ENCODE results near the gene NRXN3. TPM values are rescaled to one million over a fixed set of nuclear protein-coding genes. Genes with fewer than 3 reads are reported as not detected.

NRXN3 gene
- total and polyA plus RNA-seq, 2 experiments from 2014 or later: 1.0 to 1.8 TPM

DNA sequence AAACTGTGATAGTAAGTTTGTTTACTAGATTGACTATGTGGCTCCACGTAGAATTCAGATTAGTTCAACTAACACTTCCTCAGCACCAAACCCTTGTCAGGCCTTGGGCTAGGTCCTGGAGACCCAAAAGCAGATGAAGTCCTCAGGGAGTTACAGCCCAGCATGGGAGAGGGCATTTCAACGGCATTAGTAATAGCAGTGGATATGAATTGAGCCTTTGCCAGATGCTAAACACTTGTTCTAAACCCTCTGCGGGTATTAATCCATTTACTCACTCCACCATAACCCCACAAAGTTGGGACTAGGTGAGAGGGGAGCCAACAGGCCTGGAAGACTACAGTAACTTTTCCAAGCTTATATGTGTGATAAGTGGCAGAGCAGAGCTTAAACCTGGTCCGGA is 1326.5 kb downstream of the NRXN3 start (continued):
- TF ChIP-seq, protein P1, sequence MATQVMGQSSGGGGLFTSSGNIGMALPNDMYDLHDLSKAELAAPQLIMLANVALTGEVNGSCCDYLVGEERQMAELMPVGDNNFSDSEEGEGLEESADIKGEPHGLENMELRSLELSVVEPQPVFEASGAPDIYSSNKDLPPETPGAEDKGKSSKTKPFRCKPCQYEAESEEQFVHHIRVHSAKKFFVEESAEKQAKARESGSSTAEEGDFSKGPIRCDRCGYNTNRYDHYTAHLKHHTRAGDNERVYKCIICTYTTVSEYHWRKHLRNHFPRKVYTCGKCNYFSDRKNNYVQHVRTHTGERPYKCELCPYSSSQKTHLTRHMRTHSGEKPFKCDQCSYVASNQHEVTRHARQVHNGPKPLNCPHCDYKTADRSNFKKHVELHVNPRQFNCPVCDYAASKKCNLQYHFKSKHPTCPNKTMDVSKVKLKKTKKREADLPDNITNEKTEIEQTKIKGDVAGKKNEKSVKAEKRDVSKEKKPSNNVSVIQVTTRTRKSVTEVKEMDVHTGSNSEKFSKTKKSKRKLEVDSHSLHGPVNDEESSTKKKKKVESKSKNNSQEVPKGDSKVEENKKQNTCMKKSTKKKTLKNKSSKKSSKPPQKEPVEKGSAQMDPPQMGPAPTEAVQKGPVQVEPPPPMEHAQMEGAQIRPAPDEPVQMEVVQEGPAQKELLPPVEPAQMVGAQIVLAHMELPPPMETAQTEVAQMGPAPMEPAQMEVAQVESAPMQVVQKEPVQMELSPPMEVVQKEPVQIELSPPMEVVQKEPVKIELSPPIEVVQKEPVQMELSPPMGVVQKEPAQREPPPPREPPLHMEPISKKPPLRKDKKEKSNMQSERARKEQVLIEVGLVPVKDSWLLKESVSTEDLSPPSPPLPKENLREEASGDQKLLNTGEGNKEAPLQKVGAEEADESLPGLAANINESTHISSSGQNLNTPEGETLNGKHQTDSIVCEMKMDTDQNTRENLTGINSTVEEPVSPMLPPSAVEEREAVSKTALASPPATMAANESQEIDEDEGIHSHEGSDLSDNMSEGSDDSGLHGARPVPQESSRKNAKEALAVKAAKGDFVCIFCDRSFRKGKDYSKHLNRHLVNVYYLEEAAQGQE (IDR thresholded peaks at IDR 0.05; ENCODE audit: unreplicated experiment): no peak

DNA sequence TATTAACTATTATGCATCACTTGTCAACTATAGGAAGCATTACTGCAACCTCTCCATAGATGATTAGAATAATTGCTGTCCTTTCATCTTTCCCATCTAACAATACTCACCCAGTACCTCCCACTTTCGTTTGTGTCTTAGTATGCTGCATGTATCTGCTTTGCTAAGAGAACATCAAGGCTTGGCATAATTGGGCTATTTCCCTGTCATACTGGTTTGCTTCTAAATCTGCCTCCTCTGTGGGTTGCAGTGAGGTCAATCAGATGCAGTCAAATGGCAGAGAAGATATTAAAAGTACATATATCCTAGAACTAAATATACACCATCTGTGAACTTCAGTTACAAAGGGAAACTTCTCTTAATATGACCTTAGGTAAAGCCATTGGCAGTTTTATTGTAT is 1330.3 kb downstream of the NRXN3 start:
- Histone ChIP-seq H3K79me2 (replicated peaks; ENCODE audit: insufficient read depth) (no peaks in the 10 kb centered on the region), H3K4me2 (no peak overlapping the region), H3K36me3 (ENCODE audit: insufficient read depth) (no peaks in the 10 kb centered on the region), H3K4me1 (ENCODE audit: insufficient read depth) (peaks cover 7% of the 10 kb centered on the region; the same call in 1 of the 2 replicates), H3F3A (replicated peaks; ENCODE audit: low read depth) (no peaks in the 10 kb centered on the region), H3K9me2 (ENCODE audit: insufficient read depth) (no peaks in the 10 kb centered on the region), H3K27me3 (ENCODE audit: insufficient read depth) (no peaks in the 10 kb centered on the region), H3K27ac (ENCODE audit: low read depth) (no peak overlapping the region), H4K20me1 (replicated peaks; ENCODE audit: insufficient read depth) (no peaks in the 10 kb centered on the region), H3K4me3 (no peak overlapping the region), H2AFZ (no peak overlapping the region)
- ATAC-seq (no peak), DNase-seq (ENCODE audit: low spot score) (no peak)
- Mint-ChIP-seq H3K27ac (no peak overlapping the region), H3K36me3 (ENCODE audit: low read depth) (no peaks in the 10 kb centered on the region), H3K9me3 (no peaks in the 10 kb centered on the region), H3K4me1 (peaks cover 14% of the 10 kb centered on the region), H3K4me3 (no peak overlapping the region), H3K27me3 (ENCODE audit: insufficient read depth, low read depth, poor library complexity) (no peaks in the 10 kb centered on the region)
- TF ChIP-seq STAT1 (IDR thresholded peaks at IDR 0.05; ENCODE audit: unreplicated experiment) (no peak), ZNF462 (CRISPR knock-in tag; IDR thresholded peaks at IDR 0.05) (no peak), EZH2 (IDR thresholded peaks at IDR 0.05; ENCODE audit: low read depth, unreplicated experiment) (no peak), CREB1 (CRISPR knock-in tag; IDR thresholded peaks at IDR 0.05; ENCODE audit: low read depth) (no peak), ZNF114 (CRISPR knock-in tag; IDR thresholded peaks at IDR 0.05) (no peak), JUNB (IDR thresholded peaks at IDR 0.05; ENCODE audit: unreplicated experiment) (no peak), EZH2phosphoT487 (IDR thresholded peaks at IDR 0.05; ENCODE audit: unreplicated experiment) (no peak), POLR2AphosphoS5 (IDR thresholded peaks at IDR 0.05; ENCODE audit: low read depth) (no peak)
- TF ChIP-seq, protein P2, sequence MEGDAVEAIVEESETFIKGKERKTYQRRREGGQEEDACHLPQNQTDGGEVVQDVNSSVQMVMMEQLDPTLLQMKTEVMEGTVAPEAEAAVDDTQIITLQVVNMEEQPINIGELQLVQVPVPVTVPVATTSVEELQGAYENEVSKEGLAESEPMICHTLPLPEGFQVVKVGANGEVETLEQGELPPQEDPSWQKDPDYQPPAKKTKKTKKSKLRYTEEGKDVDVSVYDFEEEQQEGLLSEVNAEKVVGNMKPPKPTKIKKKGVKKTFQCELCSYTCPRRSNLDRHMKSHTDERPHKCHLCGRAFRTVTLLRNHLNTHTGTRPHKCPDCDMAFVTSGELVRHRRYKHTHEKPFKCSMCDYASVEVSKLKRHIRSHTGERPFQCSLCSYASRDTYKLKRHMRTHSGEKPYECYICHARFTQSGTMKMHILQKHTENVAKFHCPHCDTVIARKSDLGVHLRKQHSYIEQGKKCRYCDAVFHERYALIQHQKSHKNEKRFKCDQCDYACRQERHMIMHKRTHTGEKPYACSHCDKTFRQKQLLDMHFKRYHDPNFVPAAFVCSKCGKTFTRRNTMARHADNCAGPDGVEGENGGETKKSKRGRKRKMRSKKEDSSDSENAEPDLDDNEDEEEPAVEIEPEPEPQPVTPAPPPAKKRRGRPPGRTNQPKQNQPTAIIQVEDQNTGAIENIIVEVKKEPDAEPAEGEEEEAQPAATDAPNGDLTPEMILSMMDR (conservative IDR thresholded peaks at IDR 0.05; ENCODE audit: low read depth in 2 of 2): no peak
- TF ChIP-seq, protein P3, sequence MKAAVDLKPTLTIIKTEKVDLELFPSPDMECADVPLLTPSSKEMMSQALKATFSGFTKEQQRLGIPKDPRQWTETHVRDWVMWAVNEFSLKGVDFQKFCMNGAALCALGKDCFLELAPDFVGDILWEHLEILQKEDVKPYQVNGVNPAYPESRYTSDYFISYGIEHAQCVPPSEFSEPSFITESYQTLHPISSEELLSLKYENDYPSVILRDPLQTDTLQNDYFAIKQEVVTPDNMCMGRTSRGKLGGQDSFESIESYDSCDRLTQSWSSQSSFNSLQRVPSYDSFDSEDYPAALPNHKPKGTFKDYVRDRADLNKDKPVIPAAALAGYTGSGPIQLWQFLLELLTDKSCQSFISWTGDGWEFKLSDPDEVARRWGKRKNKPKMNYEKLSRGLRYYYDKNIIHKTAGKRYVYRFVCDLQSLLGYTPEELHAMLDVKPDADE (IDR thresholded peaks at IDR 0.05): no peak

Data from GM23338 (cell line).